T-helper 1 cell treated with Interleukin-12 subunit alpha and Interleukin-12 subunit beta and Interleukin-4 antibody, amounts not matched to agents 30 ng/mL and 1 ng/mL, for 36 hours (primary cell): ENCODE results near the gene ANKRD30BL. TPM values are rescaled to one million over a fixed set of nuclear protein-coding genes. Genes with fewer than 3 reads are reported as not detected.
"Not testable (repeated sequence)": the region's sequence is repeated elsewhere in the genome, so short reads cannot be mapped to it uniquely, and the experiment has no call there.

ENCODE experiments used
- intact Hi-C: fragments of 100-400 bp; cut with micrococcal nuclease; formaldehyde crosslinking; loops from one replicate; pipeline ENCODE4 v1.15.1; 2024
- total RNA-seq: library from RNA; stranded (reverse); gene quantifications from 2 replicates; pipeline ENCODE4 v1.2.3, GENCODE V29; 2022

Gene ANKRD30BL, protein sequence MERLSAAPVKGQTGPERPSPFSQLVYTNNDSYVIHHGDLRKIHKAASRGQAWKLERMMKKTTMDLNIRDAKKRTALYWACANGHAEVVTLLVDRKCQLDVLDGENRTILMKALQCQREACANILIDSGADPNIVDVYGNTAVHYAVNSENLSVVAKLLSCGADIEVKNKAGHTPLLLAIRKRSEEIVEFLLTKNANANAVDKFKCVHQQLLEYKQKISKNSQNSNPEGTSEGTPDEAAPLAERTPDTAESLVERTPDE
- not detected in 2 replicates for total RNA-seq

GRCh38 chr2:132161161-132162124 lies at the start of gene ANKRD30BL:
Gene ANKRD30BL (minus strand): TSS chr2:132161952. CDS start chr2:132161705, 247 bp downstream.
- intact Hi-C loops: not testable (repeated sequence)

DNA sequence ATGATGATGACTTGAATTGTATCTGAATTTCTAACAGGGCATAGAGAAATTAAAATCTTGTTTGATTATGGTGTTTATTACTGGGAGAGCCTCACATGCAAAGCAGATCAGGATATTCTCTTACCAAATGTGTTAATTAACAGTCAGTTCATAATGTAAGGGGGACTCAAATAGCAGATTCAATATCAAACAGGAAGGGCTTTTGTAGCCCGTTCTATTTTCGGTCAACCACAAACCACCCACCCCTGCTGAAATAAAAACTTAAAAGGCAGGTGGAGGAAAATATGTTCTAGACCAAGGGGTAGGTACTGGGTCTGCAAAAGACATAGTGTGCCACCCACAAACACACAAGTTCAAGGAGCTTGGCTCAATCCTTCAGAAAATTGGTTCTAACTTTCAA lies 41.1 kb upstream of the ANKRD30BL start:
- intact Hi-C loops: not testable (repeated sequence)

- intact Hi-C loops: not testable (repeated sequence)
Measured at GRCh38 chr2:132192854-132193253, 31.1 kb upstream of the ANKRD30BL start.

GRCh38 chr2:132167100-132167499 lies 5.3 kb upstream of the ANKRD30BL start:
- intact Hi-C loops: not testable (repeated sequence)

DNA sequence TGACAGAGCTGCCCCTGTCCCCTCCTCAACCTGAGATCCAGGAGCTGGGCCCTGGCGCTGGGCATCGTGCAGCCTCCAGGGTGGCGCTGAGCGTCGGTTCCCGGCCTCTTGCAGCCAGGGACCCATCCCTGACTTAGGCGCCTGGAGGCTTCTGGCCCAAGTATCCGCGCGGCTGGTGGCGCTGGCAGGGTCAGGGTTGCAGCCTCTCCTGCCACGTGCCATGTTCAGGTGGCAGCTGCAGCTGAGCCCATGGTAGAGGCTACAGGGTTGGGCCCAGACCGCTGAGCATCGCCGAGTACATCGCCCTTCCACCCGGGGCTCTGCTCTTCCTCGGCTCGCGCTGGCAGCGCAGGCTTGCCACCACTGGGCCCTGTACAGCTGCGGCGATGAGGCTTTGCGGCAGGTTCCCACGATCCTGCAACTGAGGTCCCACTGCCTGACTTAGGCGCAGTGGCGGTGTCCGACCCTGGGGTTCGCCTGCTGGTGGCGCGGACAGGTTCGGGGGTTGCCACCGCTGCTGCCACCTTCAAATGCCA lies 441 bp upstream of the ANKRD30BL start:
- intact Hi-C loops: not testable (repeated sequence)

GRCh38 chr2:132146774-132147173 lies 15.0 kb downstream of the ANKRD30BL start:
- intact Hi-C loops: loop anchor here (10.0 kb wide), 1 partner anchor 992 kb away; no protein-coding TSS in a partner anchor
